NCI-H345 (cell line): Measurements from ENCODE around the gene SLC49A3.
"Not testable (repeated sequence)": the region's sequence is repeated elsewhere in the genome, so short reads cannot be mapped to it uniquely, and the experiment has no call there.

Experiments
- DNase-seq: peaks from one replicate; lab custom pipeline; 2025; lab: John Stamatoyannopoulos, UW

Gene SLC49A3

DNA sequence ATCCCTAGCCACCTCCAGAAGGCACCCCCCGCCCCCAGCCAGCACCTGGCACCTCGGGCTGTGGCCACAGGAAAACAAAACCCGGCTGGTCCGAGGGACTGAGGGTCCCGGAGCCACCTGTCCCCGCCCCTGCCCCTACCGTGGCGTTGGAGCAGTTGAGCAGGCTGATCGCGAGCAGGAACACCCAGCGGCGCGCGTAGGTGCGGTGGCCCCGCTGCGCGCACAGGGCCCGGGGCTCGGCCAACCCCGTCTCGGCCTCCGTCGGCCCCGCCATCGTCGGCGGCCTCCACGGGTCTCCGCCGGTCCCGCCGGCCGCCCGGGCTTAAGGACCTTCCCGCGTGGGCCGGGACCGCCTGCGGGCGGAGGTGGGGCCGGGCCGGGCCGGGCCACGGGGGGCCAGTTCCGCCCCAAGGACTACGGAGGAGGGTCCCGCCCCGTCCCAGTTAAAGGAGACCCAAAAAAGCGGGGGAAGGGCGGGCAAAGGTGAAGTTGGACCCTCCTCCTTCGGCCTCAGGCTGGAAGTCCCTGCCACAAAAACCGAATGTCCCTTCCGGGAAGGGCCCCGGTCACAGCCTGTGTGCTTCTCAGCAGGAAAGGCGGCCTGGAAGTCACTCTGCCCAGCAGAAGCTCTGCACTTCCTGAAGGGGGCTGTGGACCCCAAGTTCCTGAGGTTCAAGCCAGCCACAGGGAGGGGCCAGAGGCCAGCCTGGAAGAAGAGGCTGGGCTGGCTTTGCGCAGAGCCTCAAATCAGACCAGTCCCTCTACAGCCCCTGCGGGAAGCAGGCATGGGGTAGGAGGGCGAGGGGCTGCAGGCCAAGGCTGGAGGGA is at the start of gene SLC49A3:
Gene SLC49A3, minus strand, starts transcription at position 298 of the 828 bp plus-strand sequence. Its CDS starts 24 bp downstream, at position 274.
- DNase-seq, result no peak

DNA sequence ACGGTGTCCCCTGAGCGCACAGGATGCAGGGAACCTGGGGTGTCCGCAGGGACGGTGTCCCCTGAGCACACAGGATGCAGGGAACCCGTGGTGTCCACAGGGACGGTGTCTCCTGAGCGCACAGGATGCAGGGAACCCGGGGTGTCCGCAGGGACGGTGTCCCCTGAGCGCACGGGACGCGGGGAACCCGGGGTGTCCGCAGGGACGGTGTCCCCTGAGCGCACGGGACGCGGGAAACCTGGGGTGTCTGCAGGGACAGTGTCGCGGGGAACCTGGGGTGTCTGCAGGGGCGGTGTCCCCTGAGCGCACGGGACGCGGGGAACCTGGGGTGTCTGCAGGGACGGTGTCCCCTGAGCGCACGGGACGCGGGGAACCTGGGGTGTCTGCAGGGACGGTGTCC is 47.6 kb upstream of the SLC49A3 start:
- not testable (repeated sequence) for DNase-seq

DNA sequence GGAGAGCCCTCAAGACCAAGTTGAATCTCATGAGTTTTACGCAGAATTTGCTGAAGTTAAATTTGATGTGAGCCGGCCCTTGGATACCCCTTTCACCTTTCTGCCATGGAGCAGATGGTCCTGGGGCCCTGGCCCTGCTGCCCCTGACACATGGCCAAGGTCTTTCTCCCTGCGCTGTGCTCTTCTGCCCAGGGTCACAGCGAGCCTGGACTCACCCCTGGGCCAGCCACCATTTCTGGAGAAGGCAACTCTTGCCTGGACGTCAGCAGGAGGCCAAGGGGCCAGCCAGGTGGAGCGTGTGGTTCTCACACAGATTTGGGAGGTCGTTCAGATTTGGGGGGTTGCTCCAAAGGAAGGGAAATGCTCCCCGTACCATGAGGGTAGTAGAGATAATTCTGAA is 46.6 kb upstream of the SLC49A3 start:
- DNase-seq, result no peak

DNA sequence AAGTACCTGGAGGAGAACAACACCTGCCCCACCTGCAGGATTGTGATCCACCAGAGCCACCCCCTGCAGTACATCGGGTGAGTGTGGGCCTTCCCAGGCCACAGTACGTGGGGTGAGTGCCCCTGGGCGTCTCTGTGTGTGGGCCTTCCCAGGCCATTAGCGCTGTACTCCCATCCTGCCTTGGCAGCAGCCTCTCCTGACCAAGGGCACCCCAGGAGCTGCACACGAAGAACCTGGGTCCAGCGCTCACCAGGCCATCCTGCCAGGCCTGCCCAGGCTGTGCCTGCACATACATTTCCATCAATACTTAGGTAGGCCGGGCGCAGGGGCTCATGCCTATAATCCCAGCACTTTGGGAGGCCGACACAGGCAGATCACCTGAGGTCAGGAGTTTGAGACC is 46.0 kb upstream of the SLC49A3 start:
- no peak for DNase-seq

DNA sequence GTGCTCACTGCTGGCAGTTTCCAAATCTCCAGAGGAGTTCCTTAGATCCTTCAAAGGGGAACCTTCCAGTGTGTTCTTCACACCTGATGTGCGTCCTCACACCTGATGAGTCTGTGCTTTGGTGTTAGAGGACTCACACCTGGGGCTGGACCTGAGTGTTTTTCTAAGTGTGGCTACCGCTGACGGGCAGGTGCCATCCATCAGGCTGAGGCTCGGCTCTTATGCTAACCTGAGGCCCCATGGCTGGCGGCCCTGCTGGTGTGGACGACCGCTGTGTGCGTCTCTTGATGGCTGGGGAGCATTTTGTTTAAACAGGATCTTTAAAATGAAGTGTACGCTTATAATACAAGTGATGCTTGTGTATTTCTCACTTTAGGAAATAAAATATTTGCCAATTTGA is 45.1 kb upstream of the SLC49A3 start:
- no peak for DNase-seq

DNA sequence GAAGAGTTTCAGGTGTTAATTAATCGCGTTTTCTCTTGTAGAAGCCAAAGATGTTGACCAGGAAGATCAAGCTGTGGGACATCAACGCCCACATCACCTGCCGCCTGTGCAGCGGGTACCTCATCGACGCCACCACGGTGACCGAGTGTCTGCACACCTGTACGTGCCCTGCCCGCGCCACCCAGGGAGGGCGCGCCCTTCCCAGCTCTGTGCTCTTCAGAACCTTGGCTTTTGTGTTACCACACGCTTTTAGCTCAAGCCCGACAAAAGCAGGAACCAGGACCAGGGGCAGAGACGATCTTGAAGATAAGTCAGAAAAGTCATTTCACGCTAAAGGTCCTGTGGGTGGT is 44.7 kb upstream of the SLC49A3 start:
- no peak for DNase-seq

DNA sequence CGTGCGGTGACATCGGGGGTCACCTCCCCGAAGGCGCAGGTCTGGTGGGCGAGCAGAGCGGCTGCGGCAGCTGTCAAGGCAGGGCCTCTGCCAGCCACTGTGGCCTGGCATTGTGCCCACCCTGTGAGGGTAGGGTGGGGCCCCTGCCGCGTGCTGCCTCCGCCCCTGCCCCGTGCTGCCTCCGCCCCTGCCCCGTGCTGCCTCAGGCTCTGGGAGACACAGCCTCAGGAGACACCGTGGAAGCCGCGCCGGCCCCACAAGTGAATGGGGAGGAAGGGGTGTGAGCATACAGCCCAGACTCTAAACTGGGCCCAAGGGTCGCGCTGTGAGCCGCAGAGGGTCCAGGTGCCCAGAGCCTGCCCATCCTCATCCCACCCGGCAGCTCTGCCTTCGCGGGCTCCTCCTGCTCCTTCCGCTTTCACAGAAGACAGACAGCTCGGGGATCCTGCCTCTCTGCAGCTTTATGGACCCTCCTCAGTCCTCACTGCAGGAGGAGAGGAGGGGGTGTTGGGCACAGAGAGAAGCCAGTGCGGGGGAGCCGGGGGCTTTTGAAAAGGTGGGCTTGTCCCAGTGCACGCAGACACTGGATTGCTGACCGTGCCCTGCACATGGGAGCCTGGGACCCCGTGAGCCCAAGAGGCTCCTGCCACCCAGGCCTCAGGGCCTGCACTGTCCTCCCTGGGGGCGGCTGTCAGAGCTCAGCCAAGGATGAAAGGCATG is 44.1 kb upstream of the SLC49A3 start:
- DNase-seq, result no peak

DNA sequence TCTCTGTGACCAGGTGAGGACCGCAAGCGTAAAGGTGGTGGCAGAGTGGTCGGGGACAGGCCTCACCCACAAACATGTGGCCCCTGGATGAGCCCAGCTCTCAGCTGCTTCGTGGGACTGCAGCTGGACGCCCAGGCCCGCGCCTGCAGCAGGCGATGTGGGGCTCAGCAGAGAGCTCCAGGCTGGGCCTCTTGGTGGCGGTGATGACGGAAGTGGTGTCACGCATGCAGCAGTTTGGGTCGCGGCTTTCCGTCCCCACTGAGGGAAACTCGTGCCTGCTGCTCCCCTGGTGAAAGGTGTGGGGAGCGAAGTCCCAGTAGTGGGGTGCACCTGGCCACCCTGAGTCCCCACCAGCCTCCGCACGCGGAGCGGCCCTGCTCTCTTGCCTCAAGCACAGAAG is 43.5 kb upstream of the SLC49A3 start:
- DNase-seq, result no peak

DNA sequence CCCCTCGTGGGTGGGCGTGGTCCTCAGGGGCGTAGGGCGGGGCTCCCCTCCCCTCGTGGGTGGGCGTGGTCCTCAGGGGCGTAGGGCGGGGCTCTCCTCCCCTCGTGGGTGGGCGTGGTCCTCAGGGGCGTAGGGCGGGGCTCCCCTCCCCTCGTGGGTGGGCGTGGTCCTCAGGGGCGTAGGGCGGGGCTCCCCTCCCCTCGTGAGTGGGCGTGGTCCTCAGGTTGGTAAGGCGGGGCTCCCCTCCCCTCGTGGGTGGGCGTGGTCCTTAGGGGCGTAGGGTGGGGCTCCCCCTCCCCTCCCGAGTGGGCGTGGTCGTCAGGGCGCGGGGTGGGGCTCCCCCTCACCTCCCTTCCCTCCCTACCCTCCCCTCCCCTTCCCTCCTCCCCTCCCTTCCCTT is 43.0 kb upstream of the SLC49A3 start:
- not testable (repeated sequence) for DNase-seq

DNA sequence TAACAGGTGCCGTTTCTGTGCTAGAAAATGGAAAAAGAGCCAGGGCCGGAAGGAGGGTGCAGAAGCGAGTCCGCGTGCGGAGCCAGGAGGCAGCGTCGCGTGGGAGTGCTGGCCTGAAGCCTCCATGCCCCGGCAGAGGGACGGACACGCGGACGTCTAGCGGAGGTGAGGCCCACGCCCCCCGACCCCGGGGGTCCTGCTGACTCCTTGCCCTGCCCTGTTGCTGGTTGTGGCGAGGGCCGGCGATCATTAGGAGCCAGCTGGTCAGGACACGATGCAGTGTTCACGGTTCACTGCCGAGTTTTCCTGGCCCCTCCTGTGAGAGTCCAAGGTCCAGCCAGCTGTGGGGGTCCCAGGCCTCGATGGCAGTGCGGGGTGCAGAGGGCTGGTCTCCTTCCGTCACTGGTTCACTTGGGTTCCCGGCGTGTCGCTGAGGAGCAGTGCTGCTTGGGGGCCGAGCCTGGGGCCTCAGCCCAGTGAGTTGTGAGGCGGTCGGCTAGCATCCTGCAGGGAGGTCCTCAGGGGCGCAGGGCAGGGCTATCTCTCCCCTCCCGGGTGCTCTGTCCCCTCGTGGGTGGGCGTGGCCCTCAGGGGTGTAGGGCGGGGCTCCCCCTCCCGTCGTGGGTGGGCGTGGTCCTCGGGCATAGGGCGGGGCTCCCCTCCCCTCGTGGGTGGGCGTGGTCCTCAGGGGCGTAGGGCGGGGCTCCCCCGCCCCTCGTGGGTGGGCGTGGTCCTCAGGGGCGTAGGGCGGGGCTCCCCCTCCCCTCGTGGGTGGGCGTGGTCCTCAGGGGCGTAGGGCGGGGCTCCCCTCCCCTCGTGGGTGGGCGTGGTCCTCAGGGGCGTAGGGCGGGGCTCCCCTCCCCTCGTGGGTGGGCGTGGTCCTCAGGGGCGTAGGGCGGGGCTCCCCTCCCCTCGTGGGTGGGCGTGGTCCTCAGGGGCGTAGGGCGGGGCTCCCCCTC is 42.3 kb upstream of the SLC49A3 start:
- not testable (repeated sequence) for DNase-seq

DNA sequence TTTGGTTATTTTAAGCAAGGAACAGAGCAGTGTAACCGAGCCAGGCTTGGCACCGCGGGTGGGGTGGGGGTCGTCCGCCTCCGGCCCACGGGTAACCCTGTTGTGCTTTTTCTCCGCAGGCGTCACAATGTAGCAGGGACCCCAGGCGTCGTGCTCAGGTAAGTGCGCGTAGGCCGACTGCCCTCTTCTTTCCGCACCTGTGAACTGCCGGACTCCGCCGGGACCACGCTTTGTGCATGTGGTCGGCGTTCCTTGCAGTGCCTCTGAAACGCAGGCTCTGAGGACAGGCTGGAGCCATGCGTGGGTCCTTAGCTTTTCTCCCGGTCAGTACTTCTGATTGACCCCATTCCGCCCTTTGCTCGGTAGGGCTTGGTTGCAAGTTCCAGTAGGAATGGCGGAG is 41.6 kb upstream of the SLC49A3 start:
- no peak for DNase-seq

DNA sequence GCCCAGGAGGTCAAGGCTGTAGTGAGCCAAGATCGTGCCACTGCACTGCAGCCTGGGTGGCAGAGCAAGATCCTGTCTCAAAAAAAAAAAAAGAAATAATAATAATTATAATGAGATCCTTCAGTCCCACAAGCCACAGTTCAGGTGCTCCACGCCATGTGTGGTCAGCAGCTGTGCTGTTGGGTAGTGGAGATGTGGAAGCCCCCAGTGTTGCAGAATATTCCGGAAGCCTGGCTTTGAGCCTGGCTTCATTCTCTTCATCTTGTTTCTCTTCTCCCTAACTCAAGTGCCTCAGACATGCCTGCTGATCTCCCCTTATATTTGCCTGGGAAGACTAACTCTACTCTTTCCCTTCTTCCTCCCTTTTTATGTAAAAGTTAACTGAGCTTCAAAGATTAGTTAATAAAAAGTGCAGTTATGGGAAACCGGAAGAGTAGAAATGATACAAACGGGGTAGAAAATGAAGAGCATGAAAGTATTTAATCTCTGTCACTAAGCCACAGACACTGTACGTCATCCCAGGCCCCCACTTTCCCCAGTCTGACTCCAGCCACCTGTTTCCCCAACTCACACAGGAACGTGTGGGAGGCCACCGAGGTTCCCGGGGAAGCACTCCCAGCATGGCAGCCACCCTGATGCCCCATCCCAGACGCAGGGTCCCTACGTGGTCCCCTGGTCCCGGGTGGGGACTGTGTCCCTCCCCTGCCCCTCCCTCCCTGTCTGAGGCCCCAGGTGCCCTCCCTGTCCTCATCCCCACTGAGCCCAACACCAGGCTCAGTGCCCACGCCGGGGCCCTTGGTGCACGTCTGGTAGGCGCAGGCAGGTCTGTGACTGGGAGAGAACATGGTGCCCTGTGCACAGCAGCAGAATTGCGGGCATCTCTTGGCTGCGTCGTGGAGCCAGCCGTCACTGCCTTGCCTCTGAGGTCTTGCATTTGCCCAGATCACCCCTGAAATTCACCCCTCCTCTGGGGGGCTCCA is 40.7 kb upstream of the SLC49A3 start:
- no peak for DNase-seq

DNA sequence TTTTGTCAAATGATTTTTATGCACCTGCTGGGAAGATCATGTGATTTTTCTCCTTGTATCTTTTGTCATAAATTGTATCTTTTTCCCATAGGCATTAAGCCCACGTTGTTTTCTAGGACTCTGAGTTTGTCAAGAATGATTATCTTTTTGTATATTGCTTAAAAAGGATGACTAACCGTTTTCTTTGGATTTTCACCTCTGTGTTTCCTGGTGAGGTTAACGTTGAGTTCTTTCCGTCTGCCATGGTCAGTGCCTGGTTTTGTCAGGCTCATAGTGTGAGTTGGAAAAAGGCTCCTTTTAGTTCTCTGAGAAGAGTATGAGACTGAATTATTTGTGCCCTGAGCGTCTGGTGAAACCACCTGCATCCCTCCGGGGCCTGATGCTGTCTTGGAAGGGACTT is 38.6 kb upstream of the SLC49A3 start:
- no peak for DNase-seq

DNA sequence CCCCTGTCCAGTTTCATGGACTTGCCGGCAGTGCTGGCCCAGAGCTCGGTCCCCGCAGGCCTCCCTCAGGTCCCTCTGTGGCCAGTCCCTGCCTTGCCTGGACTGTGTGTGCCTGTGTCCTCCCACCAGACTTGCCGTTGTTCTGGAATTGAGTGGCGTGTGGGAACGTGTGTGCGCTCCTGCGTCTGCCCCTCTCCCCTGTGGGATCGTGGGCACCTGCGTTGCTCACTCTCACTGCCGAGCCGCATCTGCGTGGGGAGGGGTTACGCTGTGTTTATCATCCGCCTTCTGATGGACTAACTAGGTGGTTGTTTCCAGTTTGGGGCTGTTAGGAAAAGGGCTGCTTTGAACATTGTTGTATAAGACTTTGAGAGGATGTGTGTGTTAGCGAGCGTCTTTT is 37.9 kb upstream of the SLC49A3 start:
- DNase-seq, result no peak

DNA sequence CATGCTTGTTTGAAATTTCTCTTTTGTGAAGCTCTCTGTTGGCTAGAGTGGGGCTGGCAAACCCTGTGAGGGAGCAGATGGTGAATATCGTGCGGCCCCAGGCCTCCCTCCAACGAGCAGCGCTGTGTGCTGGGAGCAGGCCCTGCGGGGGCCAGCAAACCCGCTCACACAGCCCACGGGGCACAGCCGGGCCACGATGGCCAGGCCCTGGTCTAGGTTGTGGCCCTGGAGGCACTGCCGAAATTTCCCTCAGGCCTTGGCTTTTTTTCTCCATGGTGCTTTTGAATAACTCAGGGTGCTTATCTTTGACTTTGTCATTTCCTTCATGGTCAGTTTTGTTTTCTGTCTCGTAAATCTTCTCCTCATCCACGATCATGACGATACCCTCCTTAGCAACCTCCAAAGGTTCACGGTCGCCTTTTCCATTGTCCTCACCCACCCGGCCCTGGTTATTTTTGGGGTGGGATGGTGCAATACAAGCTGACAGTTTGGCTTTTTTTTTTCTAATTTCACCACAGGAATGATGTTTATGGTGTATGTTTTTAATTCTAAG is 37.4 kb upstream of the SLC49A3 start:
- no peak for DNase-seq

DNA sequence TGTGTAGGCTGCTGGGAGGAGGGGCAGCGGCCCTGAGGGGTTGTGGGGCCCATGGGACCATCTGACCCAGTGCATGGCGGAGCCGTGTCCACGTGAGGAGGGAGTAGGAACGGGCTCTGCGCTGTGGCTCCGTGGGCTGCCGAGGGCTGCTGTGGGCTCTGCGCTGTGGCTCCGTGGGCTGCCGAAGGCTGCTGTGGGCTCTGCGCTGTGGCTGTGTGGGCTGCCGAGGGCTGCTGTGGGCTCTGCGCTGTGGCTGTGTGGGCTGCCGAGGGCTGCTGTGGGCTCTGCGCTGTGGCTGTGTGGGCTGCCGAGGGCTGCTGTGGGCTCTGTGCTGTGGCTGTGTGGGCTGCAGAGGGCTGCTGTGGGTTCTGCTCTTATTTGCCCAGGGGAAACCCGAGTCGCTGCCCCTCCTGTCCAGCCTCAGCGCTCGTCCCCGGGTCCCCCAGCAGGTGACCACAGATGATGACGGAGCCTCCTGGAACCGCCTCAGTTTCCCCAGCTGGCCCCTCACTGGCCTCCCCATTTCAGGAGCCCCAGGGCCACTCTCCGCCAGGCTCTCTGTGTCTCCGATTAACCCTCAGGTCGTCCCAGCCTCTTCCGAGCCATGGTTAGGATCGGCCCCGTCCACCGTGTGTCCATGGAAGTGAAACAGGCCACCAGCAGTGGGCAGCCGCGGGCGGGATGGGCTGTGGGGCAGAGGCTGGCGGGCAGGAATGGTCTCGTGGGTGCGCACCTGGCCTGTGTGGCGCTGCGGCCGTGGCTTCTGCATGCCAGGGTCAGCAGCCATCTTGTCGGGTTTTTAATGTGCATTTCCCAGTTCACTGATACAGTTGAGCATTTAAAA is 36.7 kb upstream of the SLC49A3 start:
- DNase-seq, result no peak

DNA sequence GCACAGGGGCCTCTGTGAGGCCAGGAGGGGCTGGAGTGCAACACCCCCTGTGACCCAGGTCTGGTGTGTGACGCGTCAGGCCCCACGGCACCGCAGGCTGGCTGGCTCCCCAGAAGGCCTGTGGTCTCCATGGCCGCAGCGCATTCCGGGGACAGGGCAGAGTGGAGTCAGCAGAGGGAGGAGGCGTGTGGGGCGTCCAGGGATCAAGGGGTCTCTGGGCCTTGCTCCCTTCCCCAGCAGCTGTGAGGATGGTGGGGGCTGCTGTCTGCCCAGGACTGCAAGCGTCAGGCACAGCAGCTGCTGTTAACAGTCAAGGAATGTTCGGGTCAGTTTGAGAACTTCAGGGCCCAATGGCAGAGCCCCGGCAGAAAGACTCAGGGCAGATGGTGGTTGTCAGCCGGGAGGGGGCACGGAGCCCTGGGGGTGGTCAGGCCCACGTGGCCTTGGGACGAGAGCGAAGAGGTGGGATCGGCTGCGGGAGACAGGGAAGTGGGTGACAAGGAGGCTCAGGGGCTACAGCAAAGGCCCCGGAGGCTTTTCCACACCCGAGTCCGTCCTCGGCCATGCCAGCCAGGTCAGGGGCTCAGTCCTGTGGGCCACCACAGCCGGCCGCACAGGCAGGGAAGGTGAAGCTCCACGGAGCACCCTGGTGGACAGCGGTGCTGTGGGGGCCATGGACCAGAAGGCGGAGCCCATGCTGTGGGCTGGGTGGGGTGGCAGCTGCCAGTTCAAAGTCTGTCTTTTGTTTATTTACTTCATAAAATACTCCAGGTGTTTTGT is 35.0 kb upstream of the SLC49A3 start:
- DNase-seq, result no peak

DNA sequence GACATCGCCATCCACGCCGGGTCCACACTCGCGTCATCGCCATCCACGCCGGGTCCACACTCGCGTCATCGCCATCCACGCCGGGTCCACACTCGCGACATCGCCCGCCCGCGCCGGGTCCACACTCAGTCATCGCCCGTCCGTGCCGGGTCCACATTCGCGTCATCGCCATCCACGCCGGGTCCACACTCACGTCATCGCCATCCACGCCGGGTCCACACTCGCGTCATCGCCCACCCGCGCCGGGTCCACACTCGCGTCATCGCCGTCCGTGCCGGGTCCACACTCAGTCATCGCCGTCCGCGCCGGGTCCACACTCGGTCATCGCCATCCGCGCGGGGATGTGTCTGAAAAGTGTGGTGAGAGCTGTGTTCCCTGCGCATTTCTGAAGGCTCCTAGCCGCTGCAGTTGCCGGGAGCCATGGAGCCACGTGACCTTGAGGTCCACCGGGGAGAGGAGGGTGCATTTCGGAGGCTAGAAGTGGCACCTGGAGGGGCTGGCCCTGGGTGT is 34.0 kb upstream of the SLC49A3 start:
- DNase-seq, result no peak

DNA sequence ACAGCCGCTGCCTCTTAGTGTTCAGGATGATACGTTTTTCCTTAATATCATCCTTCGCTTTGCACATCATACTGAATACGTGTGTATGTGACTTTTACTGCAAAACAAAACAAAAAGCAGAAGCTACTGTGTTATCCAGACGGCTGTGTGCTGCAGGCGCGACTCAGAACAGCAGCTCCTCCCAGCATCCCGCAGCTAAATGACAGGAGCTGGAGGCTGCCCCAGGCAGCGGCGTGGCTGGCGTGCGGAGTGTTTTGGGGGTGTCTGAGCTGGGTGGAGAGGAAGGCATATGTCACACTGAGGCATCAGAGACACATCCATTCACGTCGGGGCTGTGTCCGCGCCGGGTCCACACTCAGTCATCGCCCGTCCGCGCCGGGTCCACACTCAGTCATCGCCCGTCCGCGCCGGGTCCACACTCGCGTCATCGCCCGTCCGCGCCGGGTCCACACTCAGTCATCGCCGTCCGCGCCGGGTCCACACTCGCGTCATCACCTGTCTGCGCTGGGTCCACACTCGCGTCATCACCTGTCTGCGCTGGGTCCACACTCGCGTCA is 33.3 kb upstream of the SLC49A3 start:
- no peak for DNase-seq
